A549 (cell line): ENCODE data around the gene FCER1G. TPM values are rescaled to one million over a fixed set of nuclear protein-coding genes. Genes with fewer than 3 reads are reported as not detected.

ENCODE experiments used
- ATAC-seq, 2 experiments: fragments of 200-7000 bp in 1 of 2; fragments of >200 bp in 1 of 2; cut with Nextera tagmentation in 1 of 2; cut with Tn5 transposase in 1 of 2; 3 replicates each; pipeline versions ENCODE4 v1.8.0 to v1.9.1; 2018 to 2020; ENCODE audit warnings: mild to moderate bottlenecking in 1 of 2, moderate library complexity in 1 of 2
- CTCF ChIA-PET: fragments of 300-600 bp; sonication (Branson Sonifier 250); formaldehyde crosslinking; extraction: SDS; loops from one replicate; lab custom pipeline; 2021; ENCODE audit warnings: antibody characterized with exemption, inconsistent platforms; lab: Yijun Ruan, JAX
- POLR2A ChIA-PET: fragments of 350-600 bp; formaldehyde crosslinking; extraction: SDS; loops from one replicate; lab custom pipeline; 2021; ENCODE audit warnings: antibody characterized with exemption, inconsistent platforms; lab: Yijun Ruan, JAX
- DNase-seq, 2 experiments: peaks; one replicate each; pipeline versions ENCODE4 v3.0.0 to v3.0.0-alpha.2; 2011 to 2016; ENCODE audit warnings: low read depth in 1 of 2, low spot score in 1 of 2
- FAIRE-seq: peaks from 2 replicates; lab custom pipeline; 2011; peaks lifted over from hg19 to GRCh38; lab: Jason Lieb, UNC
- H3K27ac ChIP-seq, 2 experiments: fragments of >200 bp; sonication (Bioruptor Twin); formaldehyde crosslinking; 3 replicates each; pipeline ENCODE4 v1.5.1; 2016 to 2017
- H3K4me1 ChIP-seq: fragments of >200 bp; sonication (Bioruptor Twin); formaldehyde crosslinking; 3 replicates; pipeline ENCODE4 v1.6.1; 2016
- H3K4me2 ChIP-seq: fragments of >200 bp; sonication (Bioruptor Twin); formaldehyde crosslinking; 3 replicates; pipeline ENCODE4 v1.6.1; 2016
- H3K4me3 ChIP-seq: fragments of >200 bp; sonication (Bioruptor Twin); formaldehyde crosslinking; 3 replicates; pipeline ENCODE4 v1.5.1; 2016
- H3K9me3 ChIP-seq: fragments of >200 bp; sonication (Bioruptor Twin); formaldehyde crosslinking; 3 replicates; pipeline ENCODE4 v1.6.1; 2016
- CHD4 ChIP-seq: fragments of 200-600 bp; sonication (generic); IDR thresholded peaks from 2 replicates; pipeline ENCODE4 v1.6.1; 2016; ENCODE audit warnings: antibody characterized with exemption, mild to moderate bottlenecking, borderline replicate concordance
- HEYL ChIP-seq: fragments of 250-450 bp; sonication (Bioruptor Pico); IDR thresholded peaks from 2 replicates; pipeline ENCODE4 v1.8.0; 2021; ENCODE audit warnings: mild to moderate bottlenecking, moderate library complexity
- HOXB5 ChIP-seq: fragments of 250-450 bp; sonication (Bioruptor Pico); IDR thresholded peaks from 2 replicates; pipeline ENCODE4 v1.5.0; 2020; ENCODE audit warnings: mild to moderate bottlenecking, moderate library complexity
- JUN ChIP-seq, 2 experiments: fragments of >200 bp; sonication (Bioruptor Twin); formaldehyde crosslinking; IDR thresholded peaks; 2 replicates in 1 of 2; 3 replicates in 1 of 2; pipeline ENCODE4 v1.6.1; 2016 to 2017
- KDM5A ChIP-seq: fragments of 200-600 bp; sonication (generic); IDR thresholded peaks from 2 replicates; pipeline ENCODE4 v1.6.1; 2016; ENCODE audit warnings: antibody characterized with exemption, mild to moderate bottlenecking
- NFE2L2 ChIP-seq: fragments of 150-350 bp; conservative IDR thresholded peaks from 2 replicates; pipeline ENCODE4 v1.6.1; 2014; ENCODE audit warnings: low read length
- NPAS2 ChIP-seq: fragments of 250-450 bp; sonication (Bioruptor Pico); IDR thresholded peaks from 2 replicates; pipeline ENCODE4 v1.8.0; 2022; ENCODE audit warnings: mild to moderate bottlenecking, moderate library complexity, borderline replicate concordance
- NR3C1 ChIP-seq: fragments of >200 bp; sonication (Bioruptor Twin); formaldehyde crosslinking; IDR thresholded peaks from 3 replicates; pipeline ENCODE4 v1.6.1; 2017
- POLR2A ChIP-seq: IDR thresholded peaks from 2 replicates; pipeline ENCODE4 v1.6.1; 2012; ENCODE audit warnings: mild to moderate bottlenecking, low read length
- POLR2AphosphoS2 ChIP-seq: conservative IDR thresholded peaks from 2 replicates; pipeline ENCODE4 v1.6.1; 2012; ENCODE audit warnings: low read length, improper control_type of control experiment, inconsistent platforms
- RAD21 ChIP-seq, 2 experiments: fragments of >200 bp in 1 of 2; sonication (Bioruptor Twin) in 1 of 2; formaldehyde crosslinking in 1 of 2; IDR thresholded peaks in 1 of 2; conservative IDR thresholded peaks in 1 of 2; 2 replicates in 1 of 2; 3 replicates in 1 of 2; pipeline ENCODE4 v1.6.1; 2012 to 2018; ENCODE audit warnings: inconsistent platforms in 1 of 2
- RFX5 ChIP-seq: fragments of 450-650 bp; IDR thresholded peaks from 2 replicates; pipeline ENCODE4 v1.7.1; 2014; ENCODE audit warnings: antibody characterized with exemption, mild to moderate bottlenecking, moderate library complexity
- SMC3 ChIP-seq: fragments of >200 bp; sonication (Bioruptor Twin); formaldehyde crosslinking; IDR thresholded peaks from 3 replicates; pipeline ENCODE4 v1.6.1; 2018; ENCODE audit warnings: inconsistent platforms
- WGBS: methylation state at CpG from one replicate; pipeline ENCODE4 v1.1.6; 2017; ENCODE audit errors: missing lambda C conversion rate; 5-methylcytosine and 5-hydroxymethylcytosine counted together
- polyA plus RNA-seq, 4 experiments: library from polyadenylated mRNA; depleted of rRNA in 3 of 4; stranded (reverse); fragments of >200 nt; fragmentation: RNase III in 1 of 4; extraction: RNeasy Plus Mini Kit Qiagen cat#74134 plus additional on column Dnase treatment in 1 of 4; gene quantifications; 2 replicates in 3 of 4; 3 replicates in 1 of 4; pipeline ENCODE4 v1.2.3, GENCODE V29; 2011 to 2017
- TF ChIP-seq, protein P1 (sequence below): fragments of >200 bp; sonication (Bioruptor Twin); formaldehyde crosslinking; IDR thresholded peaks from 3 replicates; pipeline ENCODE4 v1.5.1; 2016
- TF ChIP-seq, protein P2 (sequence below): fragments of >200 bp; sonication (Bioruptor Twin); formaldehyde crosslinking; IDR thresholded peaks from 3 replicates; pipeline ENCODE4 v1.6.1; 2016
- TF ChIP-seq, protein P3 (sequence below): fragments of 150-350 bp; IDR thresholded peaks from 2 replicates; pipeline ENCODE4 v1.6.1; 2014; ENCODE audit warnings: low read depth, mild to moderate bottlenecking, low read length
- TF ChIP-seq, protein P4 (sequence below): IDR thresholded peaks from 2 replicates; pipeline ENCODE4 v1.6.1; 2012; ENCODE audit warnings: low read depth, borderline replicate concordance
- TF ChIP-seq, protein P5 (sequence below): IDR thresholded peaks from 2 replicates; pipeline ENCODE4 v1.6.1; 2012
- TF ChIP-seq, protein P6 (sequence below): IDR thresholded peaks from 2 replicates; pipeline ENCODE4 v1.6.1; 2012

FCER1G gene
- polyA plus RNA-seq, 2 of the 4 experiments (the other 2 are of a cell fraction) = 0.40 TPM; not detected in 1

DNA sequence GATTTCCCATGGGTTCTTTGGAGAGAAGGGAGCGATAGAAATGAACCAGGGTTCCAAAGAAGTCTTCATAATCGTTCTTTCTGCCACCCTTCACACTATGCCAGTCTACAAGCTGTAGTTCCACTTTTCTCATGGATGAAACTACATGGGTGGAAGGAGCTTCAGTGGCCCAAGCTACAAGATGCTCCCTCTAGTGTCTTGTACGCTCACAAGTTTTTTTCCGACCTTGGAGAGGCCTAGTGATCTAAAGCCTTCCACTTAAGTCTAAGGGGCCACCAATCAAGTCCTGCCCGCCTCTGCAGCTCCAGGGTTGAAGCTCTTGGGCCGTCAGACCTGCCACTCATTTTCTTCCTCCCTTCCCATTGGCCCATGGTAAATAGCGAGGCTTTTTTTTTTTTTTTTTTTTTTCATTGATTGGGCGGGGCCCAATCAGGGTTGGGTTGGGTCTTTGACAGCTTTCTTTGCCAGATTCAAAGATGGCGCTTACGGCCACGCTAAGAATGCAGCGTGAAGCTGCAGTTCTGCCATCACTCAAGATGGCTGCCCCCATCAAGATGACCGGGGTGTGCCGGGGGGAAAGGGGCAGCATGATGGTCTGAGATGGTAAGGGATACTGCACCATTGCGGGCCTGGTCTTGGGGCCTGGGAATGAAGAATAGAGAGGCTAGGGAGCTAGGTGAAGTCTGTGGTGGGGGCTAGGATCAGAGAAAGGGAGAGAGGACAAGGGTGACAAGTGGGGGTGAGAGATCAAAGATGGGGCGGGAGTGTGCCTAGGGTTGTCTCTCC is 10.6 kb downstream of the FCER1G start, which contains the start of gene TOMM40L:
Gene TOMM40L (plus strand): TSS at position 527 of the 786 bp plus-strand sequence. CDS start 430 bp downstream, outside the sequence.
- DNase-seq (peak; percentile 97 to 99), ATAC-seq (peak; percentile 93 to 98)
- peaks cover 13% of the 10 kb centered on the region for H3K4me1 ChIP-seq
- no peak for TF ChIP-seq NR3C1
- peak in 1 of 2 experiments; percentile 40; a peak in 3 of 5 replicates for TF ChIP-seq RAD21 (conservative IDR thresholded peaks at IDR 0.05 in 1 of 2, IDR thresholded peaks at IDR 0.05 in 1 of 2)
- TF ChIP-seq NFE2L2 = no peak
- TF ChIP-seq CHD4 = no peak
- no peak for TF ChIP-seq POLR2AphosphoS2
- TF ChIP-seq, protein P1, sequence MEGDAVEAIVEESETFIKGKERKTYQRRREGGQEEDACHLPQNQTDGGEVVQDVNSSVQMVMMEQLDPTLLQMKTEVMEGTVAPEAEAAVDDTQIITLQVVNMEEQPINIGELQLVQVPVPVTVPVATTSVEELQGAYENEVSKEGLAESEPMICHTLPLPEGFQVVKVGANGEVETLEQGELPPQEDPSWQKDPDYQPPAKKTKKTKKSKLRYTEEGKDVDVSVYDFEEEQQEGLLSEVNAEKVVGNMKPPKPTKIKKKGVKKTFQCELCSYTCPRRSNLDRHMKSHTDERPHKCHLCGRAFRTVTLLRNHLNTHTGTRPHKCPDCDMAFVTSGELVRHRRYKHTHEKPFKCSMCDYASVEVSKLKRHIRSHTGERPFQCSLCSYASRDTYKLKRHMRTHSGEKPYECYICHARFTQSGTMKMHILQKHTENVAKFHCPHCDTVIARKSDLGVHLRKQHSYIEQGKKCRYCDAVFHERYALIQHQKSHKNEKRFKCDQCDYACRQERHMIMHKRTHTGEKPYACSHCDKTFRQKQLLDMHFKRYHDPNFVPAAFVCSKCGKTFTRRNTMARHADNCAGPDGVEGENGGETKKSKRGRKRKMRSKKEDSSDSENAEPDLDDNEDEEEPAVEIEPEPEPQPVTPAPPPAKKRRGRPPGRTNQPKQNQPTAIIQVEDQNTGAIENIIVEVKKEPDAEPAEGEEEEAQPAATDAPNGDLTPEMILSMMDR = peak; percentile 49
- no peak for TF ChIP-seq HOXB5 (CRISPR knock-in tag)
- TF ChIP-seq NPAS2 = no peak
- TF ChIP-seq, protein P2, sequence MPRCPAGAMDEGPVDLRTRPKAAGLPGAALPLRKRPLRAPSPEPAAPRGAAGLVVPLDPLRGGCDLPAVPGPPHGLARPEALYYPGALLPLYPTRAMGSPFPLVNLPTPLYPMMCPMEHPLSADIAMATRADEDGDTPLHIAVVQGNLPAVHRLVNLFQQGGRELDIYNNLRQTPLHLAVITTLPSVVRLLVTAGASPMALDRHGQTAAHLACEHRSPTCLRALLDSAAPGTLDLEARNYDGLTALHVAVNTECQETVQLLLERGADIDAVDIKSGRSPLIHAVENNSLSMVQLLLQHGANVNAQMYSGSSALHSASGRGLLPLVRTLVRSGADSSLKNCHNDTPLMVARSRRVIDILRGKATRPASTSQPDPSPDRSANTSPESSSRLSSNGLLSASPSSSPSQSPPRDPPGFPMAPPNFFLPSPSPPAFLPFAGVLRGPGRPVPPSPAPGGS = no peak
- peak in 1 of 2 experiments; percentile 35; a peak in 1 of 5 replicates for TF ChIP-seq JUN (IDR thresholded peaks at IDR 0.05)
- TF ChIP-seq HEYL (CRISPR knock-in tag) = no peak
- peak; percentile 43; the same call in 1 of the 2 replicates for TF ChIP-seq POLR2A
- TF ChIP-seq, protein P3, sequence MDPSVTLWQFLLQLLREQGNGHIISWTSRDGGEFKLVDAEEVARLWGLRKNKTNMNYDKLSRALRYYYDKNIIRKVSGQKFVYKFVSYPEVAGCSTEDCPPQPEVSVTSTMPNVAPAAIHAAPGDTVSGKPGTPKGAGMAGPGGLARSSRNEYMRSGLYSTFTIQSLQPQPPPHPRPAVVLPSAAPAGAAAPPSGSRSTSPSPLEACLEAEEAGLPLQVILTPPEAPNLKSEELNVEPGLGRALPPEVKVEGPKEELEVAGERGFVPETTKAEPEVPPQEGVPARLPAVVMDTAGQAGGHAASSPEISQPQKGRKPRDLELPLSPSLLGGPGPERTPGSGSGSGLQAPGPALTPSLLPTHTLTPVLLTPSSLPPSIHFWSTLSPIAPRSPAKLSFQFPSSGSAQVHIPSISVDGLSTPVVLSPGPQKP = no peak
- TF ChIP-seq, protein P4, sequence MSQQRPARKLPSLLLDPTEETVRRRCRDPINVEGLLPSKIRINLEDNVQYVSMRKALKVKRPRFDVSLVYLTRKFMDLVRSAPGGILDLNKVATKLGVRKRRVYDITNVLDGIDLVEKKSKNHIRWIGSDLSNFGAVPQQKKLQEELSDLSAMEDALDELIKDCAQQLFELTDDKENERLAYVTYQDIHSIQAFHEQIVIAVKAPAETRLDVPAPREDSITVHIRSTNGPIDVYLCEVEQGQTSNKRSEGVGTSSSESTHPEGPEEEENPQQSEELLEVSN = no peak
- TF ChIP-seq, protein P5, sequence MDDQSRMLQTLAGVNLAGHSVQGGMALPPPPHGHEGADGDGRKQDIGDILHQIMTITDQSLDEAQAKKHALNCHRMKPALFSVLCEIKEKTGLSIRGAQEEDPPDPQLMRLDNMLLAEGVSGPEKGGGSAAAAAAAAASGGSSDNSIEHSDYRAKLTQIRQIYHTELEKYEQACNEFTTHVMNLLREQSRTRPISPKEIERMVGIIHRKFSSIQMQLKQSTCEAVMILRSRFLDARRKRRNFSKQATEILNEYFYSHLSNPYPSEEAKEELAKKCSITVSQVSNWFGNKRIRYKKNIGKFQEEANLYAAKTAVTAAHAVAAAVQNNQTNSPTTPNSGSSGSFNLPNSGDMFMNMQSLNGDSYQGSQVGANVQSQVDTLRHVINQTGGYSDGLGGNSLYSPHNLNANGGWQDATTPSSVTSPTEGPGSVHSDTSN = peak; percentile 92
- peak; percentile 55; the same call in 2 of the 3 replicates for TF ChIP-seq SMC3
- TF ChIP-seq RFX5 = no peak
- peak; percentile 82 for TF ChIP-seq KDM5A
- TF ChIP-seq, protein P6, sequence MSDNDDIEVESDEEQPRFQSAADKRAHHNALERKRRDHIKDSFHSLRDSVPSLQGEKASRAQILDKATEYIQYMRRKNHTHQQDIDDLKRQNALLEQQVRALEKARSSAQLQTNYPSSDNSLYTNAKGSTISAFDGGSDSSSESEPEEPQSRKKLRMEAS = peak; percentile 43; the same call in 1 of the 2 replicates
- TF ChIP-seq, all 56 proteins: peak for 8
- Histone ChIP-seq H3K9me3 (no peaks in the 10 kb centered on the region), H3K4me3 (peak within 1 kb of the TSS; percentile 57), H3K27ac (peak within 1 kb of the TSS; percentile 72 to 85), H3K4me2 (peak within 1 kb of the TSS; percentile 93)
- ChIA-PET CTCF (interaction anchor here (0.7 to 20.1 kb wide), 22 partner anchors 8 to 182 kb away, joined by 3 to 319 read pairs (median 14); partner anchors contain the start of genes ADAMTS4, CFAP126, FCER1G and NDUFS2), POLR2A (interaction anchor here (0.6 to 1.6 kb wide), 12 partner anchors 9 to 203 kb away, joined by 3 to 23 read pairs (median 6); partner anchors contain the start of genes NDUFS2 and SDHC)
- WGBS = 7% methylated on average over 16 of the region's 16 CpGs
- FAIRE-seq = peak; percentile 28
